Fibroblast of skin of left quadriceps (primary cell): Measurements from ENCODE around the gene ACTN3.
"Not testable (repeated sequence)": the region's sequence is repeated elsewhere in the genome, so short reads cannot be mapped to it uniquely, and the experiment has no call there.

Experiments
- DNase-seq, 2 experiments: peaks; one replicate each; pipeline ENCODE4 v3.0.0-alpha.2; 2013; ENCODE audit warnings: low read depth in 2 of 2

Gene ACTN3

DNA sequence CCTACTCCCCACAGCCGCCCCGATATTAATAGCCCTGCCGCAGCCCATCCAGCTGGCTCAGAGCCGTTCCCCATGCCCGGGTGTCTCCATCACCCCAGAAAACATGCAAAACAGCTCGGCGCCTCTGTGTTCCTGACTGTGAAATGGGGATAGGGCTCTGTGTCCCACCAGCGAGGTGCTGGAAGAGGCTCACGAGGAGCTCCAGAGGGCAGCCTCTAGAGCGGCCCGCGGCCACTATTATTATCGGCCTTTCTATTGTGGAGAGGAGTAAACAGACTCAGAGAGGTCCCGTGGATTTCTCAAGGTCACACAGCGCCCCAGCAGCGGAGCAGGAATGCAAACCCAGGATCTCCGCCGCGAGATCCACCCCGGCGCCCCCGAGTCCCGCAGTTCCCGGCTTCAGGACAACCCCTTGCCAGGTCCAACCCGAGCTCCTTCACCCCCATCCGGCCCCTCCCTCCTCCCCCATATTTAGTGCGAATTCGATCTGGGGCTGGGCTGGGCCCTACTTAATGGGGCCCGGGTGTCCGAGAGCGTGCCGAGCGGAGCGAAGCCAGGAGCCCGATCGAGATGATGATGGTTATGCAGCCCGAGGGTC is at the start of gene ACTN3:
Gene ACTN3, plus strand, starts transcription at position 536 of the 598 bp plus-strand sequence. Its CDS starts 35 bp downstream, at position 571.
- DNase-seq = peak in 1 of 2 experiments; percentile 13

DNA sequence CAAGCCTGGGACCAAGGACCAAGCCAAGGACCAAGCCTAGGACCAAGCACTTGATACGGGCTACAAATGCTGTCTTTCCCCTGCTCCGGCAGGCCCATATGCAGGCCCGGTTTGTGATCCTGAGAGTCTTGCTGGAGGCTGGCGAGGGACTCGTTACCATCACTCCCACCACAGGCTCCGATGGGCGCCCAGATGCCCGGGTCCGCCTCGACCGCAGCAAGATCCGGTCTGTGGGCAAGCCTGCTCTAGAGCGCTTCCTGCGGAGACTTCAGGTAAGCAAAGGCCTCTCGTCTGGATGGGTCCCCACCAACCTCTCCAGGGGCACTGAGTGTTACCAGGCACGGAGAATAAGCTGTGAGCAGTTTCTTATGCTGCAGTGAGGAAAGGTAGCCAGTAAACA is 49.5 kb upstream of the ACTN3 start:
- DNase-seq = no peak

DNA sequence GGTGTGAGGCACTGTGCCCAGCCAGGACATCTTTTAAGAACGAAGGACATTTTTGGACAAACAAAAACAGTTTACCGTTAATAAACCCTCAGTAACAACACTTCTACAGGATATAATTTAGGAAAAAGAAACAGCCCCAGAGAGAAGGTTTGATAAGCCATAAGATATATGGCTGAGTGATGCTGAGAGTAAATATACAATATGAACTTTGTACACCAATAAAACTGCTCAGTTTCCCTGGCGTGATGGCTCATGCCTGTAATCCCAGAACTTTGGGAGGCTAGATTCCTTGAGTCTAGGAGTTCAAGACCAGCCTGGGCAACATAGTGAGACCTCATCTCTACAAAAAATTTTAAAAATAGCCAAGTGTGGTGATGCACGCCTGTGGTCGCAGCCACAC is 48.2 kb upstream of the ACTN3 start:
- no peak for DNase-seq

DNA sequence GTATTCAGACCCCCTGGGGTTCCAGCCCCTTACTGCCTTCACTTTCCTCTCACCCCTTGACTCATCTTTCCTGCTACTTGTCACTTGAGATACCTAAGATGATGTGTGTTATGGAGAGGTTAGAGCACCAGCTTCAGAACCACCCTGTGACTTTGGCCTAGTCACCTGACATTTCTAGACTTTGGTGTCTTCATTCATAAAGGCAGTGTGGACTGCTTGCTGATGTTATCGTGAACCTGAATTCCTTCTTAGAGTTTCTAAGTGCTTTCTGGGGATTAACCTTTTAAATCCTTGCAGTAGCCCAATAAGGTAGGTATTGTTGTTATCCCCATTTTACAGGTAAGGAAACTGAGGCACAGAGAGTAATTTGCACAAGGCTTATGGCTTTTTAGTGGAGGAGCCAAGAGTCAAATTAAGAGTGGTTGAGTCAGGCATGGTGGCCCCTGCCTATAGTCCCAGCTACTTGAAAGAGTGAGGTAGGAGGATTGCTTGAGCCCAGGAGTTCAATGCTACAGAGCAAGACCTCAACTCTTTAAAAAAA is 41.4 kb upstream of the ACTN3 start:
- no peak for DNase-seq

DNA sequence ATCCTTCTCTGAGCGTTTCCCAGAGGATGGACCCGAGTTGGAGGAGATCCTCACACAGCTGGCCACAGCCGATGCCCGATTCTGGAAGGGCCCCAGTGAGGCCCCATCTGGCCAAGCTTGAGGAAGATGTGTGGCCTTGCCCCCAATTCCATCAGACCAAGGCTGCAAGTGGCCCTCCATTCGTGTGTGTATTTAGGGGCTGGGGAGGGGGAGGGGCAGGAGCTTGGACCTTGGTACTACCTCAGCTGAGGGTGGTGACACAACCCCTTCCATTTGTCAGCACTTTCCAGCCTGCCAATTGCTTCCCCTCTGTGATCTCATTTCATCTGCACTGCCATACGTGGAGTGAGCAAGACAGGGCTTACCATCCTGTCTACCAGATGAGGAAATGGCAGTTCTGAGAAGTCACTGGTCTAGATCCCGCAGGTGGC is 37.6 kb upstream of the ACTN3 start:
- no peak for DNase-seq

DNA sequence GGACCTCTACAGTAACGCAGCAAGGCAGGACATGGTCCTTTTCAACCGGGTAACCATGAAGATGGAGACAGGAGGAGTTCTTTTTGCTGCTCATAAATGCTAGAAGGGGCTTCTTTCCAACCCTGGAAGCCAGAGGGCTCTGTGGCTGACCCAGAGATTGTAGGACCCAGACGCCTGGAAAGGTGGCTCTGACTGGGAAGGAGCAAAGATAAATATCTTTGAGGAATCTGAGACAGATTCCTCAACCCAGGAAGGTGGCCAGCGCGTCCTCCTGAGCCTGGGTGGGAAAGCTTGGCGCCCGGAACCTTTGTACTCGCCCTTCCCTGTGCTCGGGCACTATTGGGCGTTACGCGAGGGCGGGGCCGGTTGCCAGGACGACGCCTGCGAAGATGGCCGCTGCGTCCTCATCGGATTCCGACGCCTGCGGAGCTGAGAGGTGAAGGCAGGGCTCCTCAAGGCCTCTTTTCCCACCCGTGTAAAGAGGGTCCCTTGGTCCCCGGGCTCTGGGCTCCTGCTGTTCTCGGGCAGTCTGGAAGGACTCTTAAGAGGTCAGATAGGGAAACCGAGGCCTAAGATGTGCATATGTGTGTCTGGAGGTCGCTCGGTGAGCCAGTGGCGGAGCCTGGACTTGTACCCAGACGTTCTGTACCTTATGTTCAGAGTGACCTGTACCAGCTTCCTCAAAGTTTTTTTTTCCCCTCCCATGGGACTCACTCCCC is 36.3 kb upstream of the ACTN3 start, which contains the start of gene BBS1:
Gene BBS1, plus strand, starts transcription at position 365 of the 719 bp plus-strand sequence. Its CDS starts 25 bp downstream, at position 390.
- DNase-seq = peak; percentile 43 to 55

DNA sequence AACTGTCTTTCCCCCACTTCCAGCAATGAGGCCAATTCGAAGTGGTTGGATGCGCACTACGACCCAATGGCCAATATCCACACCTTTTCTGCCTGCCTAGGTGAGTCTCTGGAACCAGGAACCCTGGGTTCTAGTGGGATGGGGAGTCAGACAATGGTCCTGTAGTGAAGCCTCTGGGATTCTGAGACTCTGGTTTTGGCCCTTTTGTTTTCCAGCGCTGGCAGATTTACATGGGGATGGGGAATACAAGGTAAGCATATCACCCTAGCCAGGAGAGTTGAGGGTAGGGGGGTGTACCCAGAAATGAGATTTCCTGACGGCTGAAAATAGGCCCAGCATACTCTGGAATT is 35.7 kb upstream of the ACTN3 start:
- no peak for DNase-seq

DNA sequence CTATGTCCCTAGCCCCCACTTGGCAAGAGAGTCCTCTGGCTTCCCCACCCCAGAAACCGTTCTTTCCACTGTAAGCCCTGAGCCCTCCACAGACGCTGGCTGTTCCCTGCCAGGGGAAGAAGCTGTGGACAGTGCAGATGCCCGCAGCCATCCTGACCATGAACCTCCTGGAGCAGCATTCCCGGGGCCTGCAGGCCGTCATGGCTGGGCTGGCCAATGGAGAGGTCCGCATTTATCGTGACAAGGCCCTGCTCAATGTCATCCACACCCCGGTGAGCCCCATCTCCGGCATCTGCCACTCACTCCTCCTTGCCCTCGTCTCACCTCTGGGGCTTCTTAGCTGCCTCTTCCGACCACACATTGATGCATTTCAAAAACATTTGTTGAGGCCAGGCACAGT is 23.1 kb upstream of the ACTN3 start:
- DNase-seq = no peak

DNA sequence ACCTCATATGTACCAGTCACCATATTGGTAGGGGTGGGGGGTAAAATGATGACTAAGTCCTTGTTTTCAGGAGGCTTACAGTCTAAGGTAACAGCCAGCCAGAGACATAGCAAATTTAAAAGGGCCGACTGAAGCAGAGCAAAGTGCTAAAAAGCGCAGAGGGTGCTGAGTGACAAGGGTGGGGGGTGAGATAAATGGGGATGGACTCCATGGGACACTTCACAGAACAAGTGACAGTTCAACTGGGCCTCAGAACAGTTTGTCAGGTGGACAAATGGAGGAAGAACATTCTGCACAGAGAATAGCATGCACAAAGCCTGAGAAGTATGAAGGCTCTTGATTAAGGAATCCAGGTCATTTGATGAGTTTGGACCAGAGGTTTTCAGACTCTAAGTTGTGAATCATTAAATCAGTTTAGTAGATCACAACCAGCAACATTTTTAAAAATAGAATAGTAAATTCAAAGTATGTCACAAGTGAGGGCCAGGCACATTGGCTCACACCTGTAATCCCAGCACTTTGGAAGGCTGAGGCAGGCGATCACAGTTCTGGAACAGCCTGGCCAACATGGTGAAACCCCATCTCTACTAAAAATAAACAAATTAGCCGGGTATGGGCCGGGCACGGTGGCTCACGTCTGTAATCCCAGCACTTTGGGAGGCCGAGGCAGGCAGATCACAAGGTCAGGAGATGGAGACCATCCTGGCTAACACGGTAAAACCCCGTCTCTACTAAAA is 22.2 kb upstream of the ACTN3 start:
- DNase-seq = no peak

DNA sequence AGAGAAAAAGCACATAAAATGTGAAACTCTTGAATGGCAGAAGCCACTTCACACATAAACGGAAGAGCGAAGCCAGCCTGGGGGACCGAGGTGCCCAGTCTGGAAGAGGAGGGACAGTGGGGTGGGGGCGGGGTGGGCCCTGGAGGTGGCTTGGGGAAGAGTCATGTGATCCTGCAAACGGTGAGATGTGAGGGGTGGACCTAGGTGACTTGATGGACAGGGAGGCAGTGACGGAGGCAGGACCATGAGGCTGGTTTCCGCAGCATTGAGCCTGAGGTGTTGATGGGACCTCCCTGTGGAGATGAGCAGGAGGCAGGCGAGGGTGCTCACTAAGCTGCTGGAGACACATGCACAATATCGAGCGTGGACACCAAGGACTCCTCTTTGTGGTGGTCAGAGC is 17.6 kb upstream of the ACTN3 start:
- DNase-seq = no peak

DNA sequence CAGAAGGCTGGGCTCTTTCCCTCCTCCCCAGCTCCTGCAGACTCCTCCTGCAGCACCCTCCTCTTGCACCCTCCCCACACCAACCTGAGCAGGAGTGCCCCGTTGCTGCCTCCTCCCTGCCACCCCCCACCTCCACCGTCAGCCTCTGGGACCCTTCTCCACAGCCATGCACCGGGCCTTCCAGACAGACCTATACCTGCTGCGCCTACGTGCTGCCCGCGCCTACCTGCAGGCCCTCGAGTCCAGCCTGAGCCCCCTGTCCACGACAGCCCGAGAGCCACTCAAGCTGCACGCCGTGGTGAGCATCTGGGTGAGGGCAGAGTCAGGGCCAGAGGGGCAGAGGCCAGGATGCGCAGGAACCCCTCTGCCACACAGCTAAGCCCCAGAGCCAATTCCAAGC is 17.0 kb upstream of the ACTN3 start:
- no peak for DNase-seq

DNA sequence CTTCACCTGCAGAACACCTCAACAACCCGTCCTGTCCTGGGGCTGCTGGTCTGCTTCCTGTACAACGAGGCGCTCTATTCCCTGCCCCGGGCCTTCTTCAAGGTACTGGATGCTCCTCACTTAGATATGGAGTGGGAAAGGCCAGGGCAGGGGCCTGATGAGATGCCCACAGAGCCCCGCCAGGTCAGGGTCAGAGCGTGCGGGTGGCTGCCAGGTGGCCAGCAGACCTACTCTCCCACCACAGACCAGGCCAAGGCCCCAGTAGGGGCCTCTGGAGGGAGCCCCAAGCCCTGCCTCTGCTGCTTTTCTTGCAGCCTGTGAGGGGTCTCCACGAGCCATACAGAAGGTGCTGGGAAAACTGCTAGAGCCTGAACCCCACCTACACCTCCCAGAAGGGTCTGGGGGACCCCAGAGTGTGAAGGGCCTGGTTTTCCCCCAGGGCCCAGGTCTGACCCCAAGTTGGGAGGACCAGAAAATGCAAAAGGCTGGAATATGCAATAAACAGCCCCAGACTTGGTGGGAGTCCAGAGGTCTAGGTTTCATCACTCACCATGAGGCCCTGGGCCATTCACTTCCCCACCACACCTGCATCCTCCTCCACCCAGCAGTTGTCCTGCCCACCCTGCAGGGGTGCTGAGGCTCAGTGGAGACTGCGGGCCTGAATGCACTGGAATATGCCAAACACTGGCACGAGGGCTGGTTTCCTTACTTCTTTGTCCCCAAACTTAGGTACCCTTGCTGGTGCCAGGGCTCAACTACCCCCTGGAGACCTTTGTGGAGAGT is 15.6 kb upstream of the ACTN3 start:
- no peak for DNase-seq

DNA sequence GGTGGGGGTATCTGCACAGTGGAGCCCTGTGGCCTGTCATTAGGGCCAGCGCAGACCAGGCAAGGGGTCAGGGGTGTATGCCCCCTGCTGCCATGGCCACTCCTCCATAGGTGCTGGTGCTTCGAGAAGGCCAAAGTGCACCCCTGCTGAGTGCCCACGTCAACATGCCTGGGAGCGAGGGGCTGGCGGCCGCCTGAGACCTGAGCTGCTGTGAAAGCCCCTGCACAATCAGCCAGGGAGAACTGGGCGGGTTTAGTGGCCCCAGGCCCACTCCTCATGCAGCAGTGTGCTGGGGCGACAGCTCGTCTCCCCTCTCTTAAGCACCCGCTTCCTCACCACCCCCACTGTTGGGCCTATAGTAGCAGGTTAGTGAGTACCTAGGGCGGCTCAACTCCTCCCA is 14.9 kb upstream of the ACTN3 start:
- no peak for DNase-seq

DNA sequence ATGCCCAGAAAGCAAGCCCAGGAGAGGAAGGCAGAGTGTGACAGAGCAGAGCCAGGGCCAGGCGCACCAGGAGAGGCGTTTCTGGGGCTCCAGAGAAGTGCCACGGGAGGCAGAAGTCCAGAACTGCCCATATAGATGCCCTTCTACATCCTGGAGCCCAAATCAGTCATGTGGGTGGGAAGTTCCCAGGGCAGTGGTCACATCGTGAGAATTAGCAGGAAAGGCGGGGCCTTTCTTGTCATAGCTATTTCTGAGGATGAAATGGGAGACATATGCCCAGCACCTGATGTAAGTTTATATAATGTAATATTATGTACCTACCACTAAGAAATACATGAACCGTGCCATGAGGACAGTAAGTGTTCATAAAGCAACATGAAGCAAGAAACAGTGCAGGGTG is 13.9 kb upstream of the ACTN3 start:
- no peak for DNase-seq

DNA sequence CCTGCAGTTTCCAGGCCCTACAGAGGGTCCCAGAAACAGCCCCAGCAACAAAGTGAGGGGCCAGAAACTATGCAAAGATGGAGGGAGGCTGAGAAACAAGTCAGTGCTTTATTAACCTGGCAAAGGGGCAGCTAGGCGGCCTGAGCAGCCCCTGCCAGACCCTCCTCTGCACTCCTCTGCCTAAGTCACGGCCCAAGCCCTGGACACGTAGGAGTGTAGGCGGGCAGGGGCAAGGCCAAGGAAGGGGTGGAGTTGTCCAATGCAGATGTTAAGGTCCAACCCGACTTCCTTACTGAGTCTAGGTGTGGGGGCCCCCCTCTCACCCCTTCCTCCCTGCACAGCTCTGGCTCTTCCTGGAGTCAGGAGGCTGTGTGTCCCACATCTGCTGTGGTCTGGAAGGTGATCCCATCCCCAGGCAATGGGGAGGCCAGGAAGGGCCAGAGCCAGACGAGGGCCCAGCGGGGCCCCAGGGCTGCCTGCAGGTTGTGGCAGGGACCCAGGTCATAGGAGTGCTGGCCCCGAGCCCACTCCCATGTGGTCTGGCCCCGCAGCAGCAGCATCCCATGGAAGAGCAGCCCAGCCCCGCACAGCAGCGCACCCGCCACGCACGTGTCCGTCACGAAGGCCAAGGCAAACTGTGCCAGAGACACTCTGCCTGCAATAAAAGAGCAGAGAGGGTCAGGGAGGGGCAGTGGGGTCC is 7.4 kb upstream of the ACTN3 start:
- no peak for DNase-seq

DNA sequence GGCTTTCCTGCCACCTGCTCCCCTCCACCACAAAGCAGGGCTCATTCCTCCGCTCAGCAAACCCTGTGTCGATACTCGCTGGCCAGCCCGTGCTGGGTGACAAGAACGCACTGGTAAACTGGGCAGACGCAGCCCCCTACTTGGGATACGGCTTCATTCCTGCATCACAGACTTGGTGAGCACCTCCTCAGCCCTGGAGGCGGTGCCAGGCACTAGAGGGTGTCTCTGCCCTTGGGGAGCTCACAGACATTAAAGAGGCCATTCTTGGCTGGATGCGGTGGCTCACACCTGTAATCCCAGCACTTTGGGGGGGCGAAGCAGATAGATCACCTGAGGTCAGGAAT is 6.9 kb upstream of the ACTN3 start:
- no peak for DNase-seq

DNA sequence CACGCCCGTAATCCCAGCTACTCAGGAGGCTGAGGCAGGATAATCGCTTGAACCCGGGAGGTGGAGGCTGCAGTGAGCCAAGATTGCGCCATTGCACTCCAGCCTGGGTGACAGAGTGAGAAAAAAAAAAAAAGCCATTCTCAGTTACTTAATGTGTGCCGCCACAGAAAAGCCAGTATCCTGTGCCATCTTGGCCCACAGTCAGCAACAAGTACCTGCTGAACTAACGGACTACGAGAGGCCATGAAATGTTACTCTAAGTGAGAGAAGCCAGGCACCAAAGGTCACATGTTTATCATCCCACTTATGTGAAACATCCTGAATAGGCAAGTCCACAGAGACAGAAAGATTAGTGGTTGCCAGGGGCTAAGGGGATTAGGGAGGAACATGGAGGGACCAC is 6.1 kb upstream of the ACTN3 start:
- not testable (repeated sequence) for DNase-seq

DNA sequence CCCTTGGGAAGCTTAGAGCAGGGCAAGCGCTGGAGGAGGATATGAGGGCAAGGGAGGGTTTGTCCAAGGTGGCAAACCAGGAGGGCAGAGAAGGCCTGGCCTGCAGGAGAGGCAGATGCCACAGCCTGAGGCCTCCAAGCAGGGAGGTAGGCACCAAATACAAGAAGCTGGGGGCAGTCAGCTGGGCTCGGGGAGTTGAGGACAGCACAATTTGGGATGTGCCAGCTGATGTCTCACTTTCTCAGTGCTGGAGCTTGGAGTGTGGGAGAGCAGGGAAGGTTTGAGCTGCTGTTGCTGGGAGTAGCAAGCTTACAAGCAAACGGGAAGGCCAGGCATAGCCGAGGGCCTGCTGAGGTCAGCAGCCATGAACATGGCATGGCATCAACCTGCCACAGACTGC is 4.8 kb upstream of the ACTN3 start:
- no peak for DNase-seq

DNA sequence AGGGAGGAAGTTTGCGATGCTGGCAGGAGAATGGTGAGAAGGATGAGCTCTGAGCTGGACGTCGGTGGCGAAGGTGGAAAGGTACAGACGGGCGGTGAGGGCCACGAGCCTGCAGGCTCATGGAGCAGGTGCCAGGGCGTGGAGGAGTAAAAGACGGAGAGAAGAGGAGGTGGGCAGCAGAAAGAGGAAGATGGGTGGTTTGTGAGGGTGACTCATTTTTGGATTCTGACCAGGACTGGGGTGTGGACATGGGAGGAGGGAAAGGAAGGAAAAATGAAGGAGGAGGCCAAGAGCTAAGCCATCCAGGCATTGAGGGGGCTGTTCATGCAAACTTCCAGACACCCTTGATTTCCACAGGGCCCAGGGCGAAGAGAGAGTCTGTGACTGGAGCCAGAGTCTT is 4.3 kb upstream of the ACTN3 start:
- DNase-seq = no peak

DNA sequence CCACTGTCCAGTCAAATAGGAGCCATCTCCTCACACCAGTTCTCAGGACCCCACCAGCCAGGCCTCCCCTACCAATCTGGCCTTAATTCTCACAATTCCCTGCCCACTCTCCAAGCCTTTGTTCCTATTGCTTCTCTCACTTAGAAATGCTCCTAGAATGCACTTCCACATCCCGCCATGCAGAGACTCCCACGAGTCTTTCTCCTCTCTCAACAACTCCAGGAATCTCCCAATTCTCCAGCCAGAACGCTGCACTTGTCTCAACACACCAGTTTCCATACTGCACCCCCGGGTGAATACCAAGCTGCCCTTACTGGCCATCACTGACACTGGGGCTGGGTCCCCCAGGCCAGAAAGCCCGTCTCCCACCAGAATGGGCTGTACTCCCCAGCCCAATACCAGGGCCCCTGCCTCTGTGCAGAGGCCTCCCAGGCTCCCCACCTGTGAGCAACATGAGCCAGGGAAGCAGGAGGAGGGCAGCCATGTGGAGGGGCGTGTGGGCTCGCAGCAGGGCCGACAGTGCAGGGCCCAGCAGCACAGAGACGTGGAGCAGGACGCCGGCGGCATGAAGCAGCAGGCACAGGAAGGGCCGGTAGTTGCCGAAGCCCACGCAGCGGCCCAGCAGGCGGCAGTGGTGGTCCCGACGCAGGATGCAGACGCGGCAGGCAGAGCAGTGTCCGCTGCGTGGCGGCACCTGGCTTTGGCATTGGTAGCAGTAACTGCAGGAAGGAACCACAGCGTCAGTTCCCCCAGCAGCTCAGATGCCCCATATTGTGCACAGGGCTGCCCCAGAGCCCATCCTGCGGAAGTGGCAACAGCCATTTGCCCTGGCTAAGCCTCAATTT is 3.2 kb upstream of the ACTN3 start:
- peak in 1 of 2 experiments; percentile 11 for DNase-seq
